CD1c-positive myeloid dendritic cell (primary cell): ENCODE results near the gene REG1A.

Experiments used
- DNase-seq: peaks from one replicate; pipeline ENCODE4 v3.0.0-alpha.2; 2016; ENCODE audit errors: extremely low spot score

Gene REG1A

GRCh38 chr2:79125721-79125985 is 5.4 kb downstream of the REG1A start:
- DNase-seq, result no peak

- DNase-seq, result no peak
These were observed 8.1 kb downstream of the REG1A start for GRCh38 chr2:79128406-79128805.

GRCh38 chr2:79129260-79129659 is 9.0 kb downstream of the REG1A start:
- DNase-seq, result no peak

GRCh38 chr2:79129804-79130203 is 9.5 kb downstream of the REG1A start:
- no peak for DNase-seq

- DNase-seq, result no peak
These were observed 11.4 kb downstream of the REG1A start for GRCh38 chr2:79131687-79132086.

GRCh38 chr2:79138385-79138784 is 18.1 kb downstream of the REG1A start:
- DNase-seq, result no peak

GRCh38 chr2:79139423-79139822 is 19.1 kb downstream of the REG1A start:
- DNase-seq, result no peak

GRCh38 chr2:79155826-79156476 is 35.7 kb downstream of the REG1A start:
- DNase-seq, result no peak

GRCh38 chr2:79159030-79159429 is 38.7 kb downstream of the REG1A start:
- no peak for DNase-seq

- DNase-seq, result no peak
These were observed 39.4 kb downstream of the REG1A start, which contains the start of gene REG3A for GRCh38 chr2:79159653-79160052. Gene REG3A (minus strand): TSS chr2:79159753. CDS start chr2:79159405, 348 bp downstream.

- DNase-seq, result no peak
These were observed 41.8 kb downstream of the REG1A start for GRCh38 chr2:79162132-79162531.

- DNase-seq, result no peak
These were observed 42.5 kb downstream of the REG1A start for GRCh38 chr2:79162801-79163200.

GRCh38 chr2:79171348-79171958 is 51.2 kb downstream of the REG1A start:
- no peak for DNase-seq
